K562 (cell line): ENCODE measurements around the gene SPTBN5. TPM values are rescaled to one million over a fixed set of nuclear protein-coding genes. Genes with fewer than 3 reads are reported as not detected.

Experiments used
- ATAC-seq: fragments of 200-7000 bp; cut with Tn5 transposase; 3 replicates; pipeline ENCODE4 v1.9.1; 2020; ENCODE audit warnings: moderate library complexity
- BruUV-seq: library from RNA; stranded (reverse); fragments of 400-500 nt; replicated peaks from 2 replicates; lab custom pipeline; 2021; lab: Mats Ljungman, UMichigan
- CTCF ChIA-PET: fragments of 300-600 bp; formaldehyde crosslinking; extraction: SDS; loops from one replicate; lab custom pipeline; 2021; ENCODE audit warnings: low intra/inter-chr PET ratio; lab: Yijun Ruan, JAX
- POLR2A ChIA-PET: fragments of 300-600, 350-650 bp; sonication (Branson Sonifier 250); formaldehyde crosslinking; extraction: SDS; loops from one replicate; lab custom pipeline; 2021; ENCODE audit warnings: antibody characterized with exemption, inconsistent platforms; lab: Yijun Ruan, JAX
- DNase-seq, 4 experiments: peaks; one replicate each; pipeline versions ENCODE4 v3.0.0 to v3.0.0-alpha.2; 2011 to 2018; ENCODE audit warnings: low spot score in 3 of 4, mixed read lengths in 3 of 4; ENCODE audit errors: extremely low read depth in 1 of 4
- FAIRE-seq: peaks from 2 replicates; lab custom pipeline; 2011; peaks lifted over from hg19 to GRCh38; lab: Jason Lieb, UNC
- H2AFZ ChIP-seq: 2 replicates; pipeline ENCODE4 v1.6.0; 2011; ENCODE audit warnings: low read depth, low read length, control low read depth, inconsistent platforms
- H3K27ac ChIP-seq: fragments of 200-600 bp; 3 replicates; pipeline ENCODE4 v1.8.0; 2011; ENCODE audit warnings: low read depth, mild to moderate bottlenecking, control low read depth, inconsistent platforms, low read length, moderate library complexity, mixed read lengths; ENCODE audit errors: extremely low read depth
- H3K27me3 ChIP-seq, 2 experiments: fragments of 300-600 bp in 1 of 2; 2 replicates in 1 of 2; 3 replicates in 1 of 2; pipeline versions ENCODE4 v1.6.0 to v1.8.0; 2011; ENCODE audit warnings: inconsistent platforms in 2 of 2, low read length in 2 of 2, mild to moderate bottlenecking in 1 of 2, mixed read lengths in 1 of 2, moderate library complexity in 1 of 2; ENCODE audit not compliant: control insufficient read depth in 2 of 2, insufficient read depth in 2 of 2
- H3K36me3 ChIP-seq: fragments of 300-600 bp; 3 replicates; pipeline ENCODE4 v1.8.0; 2011; ENCODE audit warnings: mild to moderate bottlenecking, low read length, inconsistent platforms; ENCODE audit not compliant: control insufficient read depth, insufficient read depth
- H3K4me1 ChIP-seq, 2 experiments: fragments of 200-600 bp in 1 of 2; replicated peaks in 1 of 2; 2 replicates in 1 of 2; 3 replicates in 1 of 2; pipeline versions ENCODE4 v1.5.1 to v1.8.0; 2011; ENCODE audit warnings: inconsistent platforms in 2 of 2, low read length in 2 of 2, mild to moderate bottlenecking in 1 of 2, mixed read lengths in 1 of 2, moderate library complexity in 1 of 2; ENCODE audit not compliant: control insufficient read depth in 2 of 2, insufficient read depth in 2 of 2
- H3K4me2 ChIP-seq: 2 replicates; pipeline ENCODE4 v1.6.1; 2011; ENCODE audit warnings: low read length, control low read depth, inconsistent platforms, mixed read lengths; ENCODE audit not compliant: insufficient read depth
- H3K4me3 ChIP-seq: fragments of 200-600 bp; sonication (generic), shearing (Covaris generic); 2 replicates; pipeline ENCODE4 v1.5.1; 2016; ENCODE audit warnings: control low read depth, inconsistent platforms
- H3K79me2 ChIP-seq: fragments of 200-600 bp; 3 replicates; pipeline ENCODE4 v1.8.0; 2011; ENCODE audit warnings: low read length, inconsistent platforms; ENCODE audit not compliant: control insufficient read depth, insufficient read depth
- H3K9ac ChIP-seq, 2 experiments: 2 replicates each; pipeline versions ENCODE4 v1.6.0 to v1.6.1; 2011; ENCODE audit warnings: low read depth in 2 of 2, low read length in 2 of 2, control low read depth in 1 of 2, inconsistent platforms in 1 of 2, mild to moderate bottlenecking in 1 of 2, mixed read lengths in 1 of 2; ENCODE audit not compliant: insufficient read depth in 1 of 2
- H3K9me1 ChIP-seq: one replicate; pipeline ENCODE4 v1.6.0; 2011; ENCODE audit warnings: inconsistent platforms, mild to moderate bottlenecking, low read length, moderate library complexity; ENCODE audit not compliant: control insufficient read depth, insufficient read depth
- H3K9me3 ChIP-seq: replicated peaks from 2 replicates; pipeline ENCODE4 v1.5.1; 2011; ENCODE audit warnings: low read depth, low read length, inconsistent platforms; ENCODE audit not compliant: control insufficient read depth, insufficient read depth
- H4K20me1 ChIP-seq: replicated peaks from 2 replicates; pipeline ENCODE4 v1.6.1; 2011; ENCODE audit warnings: low read length, inconsistent platforms, mixed read lengths; ENCODE audit not compliant: control insufficient read depth, insufficient read depth
- CTCF ChIP-seq, 3 experiments: IDR thresholded peaks in 2 of 3; conservative IDR thresholded peaks in 1 of 3; 2 replicates each; pipeline ENCODE4 v1.5.1; 2011 to 2012; ENCODE audit warnings: low read length in 3 of 3, mild to moderate bottlenecking in 3 of 3, control low read depth in 2 of 3, improper control_type of control experiment in 1 of 3, inconsistent platforms in 1 of 3, low read depth in 1 of 3, mixed read lengths in 1 of 3, moderate library complexity in 1 of 3; ENCODE audit not compliant: insufficient read depth in 2 of 3
- HNRNPK ChIP-seq: fragments of 200-400 bp; formaldehyde crosslinking; IDR thresholded peaks from one replicate; pipeline ENCODE4 v1.6.1; 2018; ENCODE audit warnings: mild to moderate bottlenecking, low read depth, low read length; ENCODE audit not compliant: poor library complexity, severe bottlenecking
- NFIC ChIP-seq: fragments of 450-650 bp; IDR thresholded peaks from 2 replicates; pipeline ENCODE4 v1.6.1; 2017; ENCODE audit warnings: mild to moderate bottlenecking, inconsistent platforms
- POLR2B ChIP-seq: fragments of 450-650 bp; IDR thresholded peaks from 2 replicates; pipeline ENCODE4 v1.6.1; 2018; ENCODE audit warnings: low read depth; ENCODE audit not compliant: partially characterized antibody
- SAFB2 ChIP-seq: fragments of 200-400 bp; formaldehyde crosslinking; IDR thresholded peaks from 2 replicates; pipeline ENCODE4 v1.6.1; 2018; ENCODE audit warnings: borderline replicate concordance, low read length, low read depth, moderate library complexity; ENCODE audit not compliant: severe bottlenecking
- SRF ChIP-seq, 2 experiments: fragments of 250-450, 450-650 bp in 1 of 2; sonication (Bioruptor Pico) in 1 of 2; sonication (generic) in 1 of 2; formaldehyde crosslinking; IDR thresholded peaks; 2 replicates each; pipeline versions ENCODE4 v1.5.0 to v1.5.1; 2020 to 2022; ENCODE audit warnings: mild to moderate bottlenecking in 1 of 2, missing genetic modification reagents in 1 of 2
- VEZF1 ChIP-seq: fragments of 200-800 bp; sonication (Bioruptor generic); IDR thresholded peaks from 2 replicates; pipeline ENCODE4 v1.6.1; 2017; ENCODE audit warnings: missing genetic modification characterization, missing compliant biosample characterization
- ZKSCAN3 ChIP-seq: fragments of 250-450 bp; sonication (Bioruptor Pico); IDR thresholded peaks from 2 replicates; pipeline ENCODE4 v1.4.0; 2020
- ZNF212 ChIP-seq: fragments of 450-650 bp; formaldehyde crosslinking; IDR thresholded peaks from 2 replicates; pipeline ENCODE4 v1.4.0; 2020; ENCODE audit warnings: mild to moderate bottlenecking
- WGBS: fragments of 100-300 bp; shearing (Covaris generic); methylation state at CpG from one replicate; pipeline ENCODE4 v1.1.6; 2016; ENCODE audit warnings: low coverage, mixed read lengths; ENCODE audit not compliant: insufficient coverage; ENCODE audit errors: missing lambda C conversion rate; 5-methylcytosine and 5-hydroxymethylcytosine counted together
- in situ Hi-C: fragments of 300-500 bp; cut with MboI; formaldehyde crosslinking; loops from 4 replicates; pipeline ENCODE4 v1.15.0; 2018; ENCODE audit warnings: inconsistent platforms, mixed read lengths
- intact Hi-C: fragments of 100-400 bp; cut with micrococcal nuclease; formaldehyde crosslinking; loops from 2 replicates; pipeline ENCODE4 v1.14.2; 2022
- polyA plus RNA-seq, 8 experiments: library from polyadenylated mRNA; depleted of rRNA in 4 of 8; stranded (reverse) in 5 of 8; unstranded in 3 of 8; fragments of >200 nt; fragmentation: Nextera tagmentation in 2 of 8; fragmentation: Illumina TruSeq in 1 of 8; extraction: Ambion mirVana in 2 of 8; extraction: Trizol in 1 of 8; gene quantifications; 2 replicates each; pipeline versions ENCODE4 v1.2.1 to v1.2.3, GENCODE V29; 2011 to 2014; ENCODE audit warnings: inconsistent platforms in 1 of 8, missing spikeins in 1 of 8
- total RNA-seq, 7 experiments: library from RNA; depleted of rRNA in 6 of 7; stranded (reverse); fragments of >200 nt in 6 of 7; fragmentation: Illumina TruSeq in 2 of 7; extraction: Trizol in 2 of 7; gene quantifications; 2 replicates each; pipeline versions ENCODE4 v1.2.1 to v1.2.3, GENCODE V29; 2011 to 2021; ENCODE audit warnings: low replicate concordance in 1 of 7

The SPTBN5 gene
- total and polyA plus RNA-seq, 9 of the 15 experiments (the other 6 are each of a cell fraction or from before 2014, with no cell fraction given) = 0.02 TPM; not detected in 8

GRCh38 chr15:41862515-41863116 is 31.2 kb downstream of the SPTBN5 start:
- peaks cover 10% of the 10 kb centered on the region for H4K20me1 ChIP-seq
- CTCF ChIA-PET = interaction anchor here (0.6 kb wide), 1 partner anchor 200 kb away, joined by 3 read pairs; no protein-coding TSS in a partner anchor
- no peak overlapping the region for H3K27ac ChIP-seq
- H3K27me3 ChIP-seq = peaks cover 49 to 92% of the 10 kb centered on the region in 2 experiments
- no peaks in the 10 kb centered on the region for H3K36me3 ChIP-seq
- WGBS = 4% methylated on average over 18 of the region's 19 CpGs
- no peak overlapping the region for H3K9ac ChIP-seq
- no peak overlapping the region for H2AFZ ChIP-seq
- no peak for TF ChIP-seq ZKSCAN3
- TF ChIP-seq NFIC = 0 out of 2 replicates have a peak, but pooled peaks have one; percentile 16
- TF ChIP-seq, all 486 proteins: peak for 1
- no peak for DNase-seq
- POLR2A ChIA-PET = interaction anchor here (0.7 to 1.1 kb wide), 2 partner anchors 10 to 16 kb away, joined by 3 read pairs; no protein-coding TSS in a partner anchor
- in situ Hi-C loops = no loop called here
- H3K9me3 ChIP-seq = no peaks in the 10 kb centered on the region; the same call in 1 of the 2 replicates
- H3K4me3 ChIP-seq = no peak overlapping the region
- H3K79me2 ChIP-seq = no peaks in the 10 kb centered on the region
- H3K4me1 ChIP-seq = peaks cover 0 to 44% of the 10 kb centered on the region in 2 experiments; a peak in 2 of 5 replicates
- no peak overlapping the region for H3K4me2 ChIP-seq
- ATAC-seq = no peak
- FAIRE-seq = no peak
- intact Hi-C loops = no loop called here
- no peaks in the 10 kb centered on the region for H3K9me1 ChIP-seq
- BruUV-seq = no TSS peak

GRCh38 chr15:41861736-41862356 is 32.0 kb downstream of the SPTBN5 start:
- 6% methylated on average over 14 of the region's 18 CpGs for WGBS
- POLR2A ChIA-PET = interaction anchor here (0.7 to 1.1 kb wide), 2 partner anchors 9 to 15 kb away, joined by 3 read pairs; no protein-coding TSS in a partner anchor
- TF ChIP-seq VEZF1 = no peak
- no peak for TF ChIP-seq ZNF212 (CRISPR knock-in tag)
- no peak for TF ChIP-seq POLR2B
- TF ChIP-seq HNRNPK = no peak
- TF ChIP-seq SAFB2 = no peak
- no peak for TF ChIP-seq SRF (CRISPR knock-in tag; IDR thresholded peaks at IDR 0.05)
- no peak for TF ChIP-seq CTCF (IDR thresholded peaks at IDR 0.05 in 2 of 3, conservative IDR thresholded peaks at IDR 0.05 in 1 of 3; ENCODE audit: insufficient read depth in 2 of 3, low read depth in 1 of 3, low read length in 3 of 3)

More at GRCh38 chr15:41861736-41862356, 32.0 kb downstream of the SPTBN5 start:
- no peaks in the 10 kb centered on the region for H3K79me2 ChIP-seq
- H3K4me1 ChIP-seq = peaks cover 0 to 46% of the 10 kb centered on the region in 2 experiments; a peak in 2 of 5 replicates
- H3K27ac ChIP-seq = no peak overlapping the region
- no TSS peak for BruUV-seq
- peak; percentile 8; the same call in 2 of the 3 replicates for ATAC-seq
- peaks cover 52 to 92% of the 10 kb centered on the region in 2 experiments for H3K27me3 ChIP-seq
- H3K9me1 ChIP-seq = no peaks in the 10 kb centered on the region
- H4K20me1 ChIP-seq = peaks cover 13% of the 10 kb centered on the region
- intact Hi-C loops = no loop called here
- no peak overlapping the region for H3K4me3 ChIP-seq
- H3K9ac ChIP-seq = peak overlapping the region in 1 of 2 experiments; percentile 64; a peak in 2 of 4 replicates
- CTCF ChIA-PET = interaction anchor here (0.6 kb wide), 1 partner anchor 200 kb away, joined by 3 read pairs; no protein-coding TSS in a partner anchor
- no peak overlapping the region for H2AFZ ChIP-seq
- no peak for FAIRE-seq
- no peaks in the 10 kb centered on the region for H3K36me3 ChIP-seq
- DNase-seq = no peak
- no peak overlapping the region for H3K4me2 ChIP-seq
- in situ Hi-C loops = no loop called here
- no peaks in the 10 kb centered on the region; the same call in 1 of the 2 replicates for H3K9me3 ChIP-seq
